Breast epithelium (tissue), 4 donors: ENCODE data around the gene MRFAP1L1. TPM values are rescaled to one million over a fixed set of nuclear protein-coding genes. Genes with fewer than 3 reads are reported as not detected.
A peak's percentile ranks its signal among the peaks of the same experiment; 100 is the strongest.

ENCODE experiments used
- DNase-seq, 2 donors: peaks; one replicate each; pipeline ENCODE4 v3.0.0-alpha.2; 2019; ENCODE audit warnings: low spot score in 2 of 2
- H3K27ac ChIP-seq, 2 donors: fragments of 200-600 bp; sonication (generic) in 1 of 2; one replicate each; pipeline ENCODE4 v1.5.1; 2016 to 2019; ENCODE audit warnings: mild to moderate bottlenecking in 1 of 2
- H3K27me3 ChIP-seq, 2 donors: fragments of 200-600 bp; sonication (generic) in 1 of 2; one replicate each; pipeline versions ENCODE4 v1.5.1 to v1.6.0; 2017 to 2019; ENCODE audit warnings: control low read depth in 1 of 2, mild to moderate bottlenecking in 1 of 2
- H3K36me3 ChIP-seq: fragments of 200-600 bp; one replicate; pipeline ENCODE4 v1.5.1; 2019
- H3K4me1 ChIP-seq, 2 donors: fragments of 200-600 bp; sonication (generic); one replicate each; pipeline ENCODE4 v1.5.1; 2016 to 2019; ENCODE audit warnings: control low read depth in 1 of 2
- H3K4me3 ChIP-seq, 3 donors: fragments of 200-600 bp; sonication (generic); 1 replicate in 2 of 3; 2 replicates in 1 of 3; pipeline ENCODE4 v1.5.1; 2016 to 2019; ENCODE audit warnings: mild to moderate bottlenecking in 3 of 3, moderate library complexity in 2 of 3
- H3K9me3 ChIP-seq, 2 donors: fragments of 200-600 bp; sonication (generic) in 1 of 2; one replicate each; pipeline ENCODE4 v1.5.1; 2016 to 2019; ENCODE audit warnings: control low read depth in 1 of 2
- CTCF ChIP-seq, 3 donors: fragments of 450-650 bp; IDR thresholded peaks; one replicate each; pipeline ENCODE4 v1.5.1; 2016 to 2017; ENCODE audit warnings: antibody characterized with exemption in 3 of 3, mild to moderate bottlenecking in 3 of 3, moderate library complexity in 3 of 3
- POLR2A ChIP-seq: fragments of 450-650 bp; IDR thresholded peaks from one replicate; pipeline ENCODE4 v1.6.1; 2016; ENCODE audit warnings: antibody characterized with exemption, mild to moderate bottlenecking, moderate library complexity
- POLR2AphosphoS5 ChIP-seq, 3 donors: sonication (generic); formaldehyde crosslinking; IDR thresholded peaks; one replicate each; pipeline ENCODE4 v1.6.1; 2017; ENCODE audit warnings: antibody characterized with exemption in 3 of 3
- intact Hi-C: fragments of 100-400 bp; cut with DNase I; formaldehyde crosslinking; loops from one replicate; pipeline ENCODE4 v1.15.1; 2023; ENCODE audit warnings: low total_unique reads
- total RNA-seq, 3 donors: library from RNA; depleted of rRNA; stranded (reverse); fragments of >200 nt; gene quantifications; one replicate each; pipeline ENCODE4 v1.1.0, GENCODE V29; 2016

The MRFAP1L1 gene
- total RNA-seq, 3 donors from 2014 or later: 48.0 to 78.0 (median 70.1) TPM

- DNase-seq: no peak
- no peaks in the 10 kb centered on the region for H3K27me3 ChIP-seq
- no peaks in the 10 kb centered on the region for H3K4me1 ChIP-seq
- no peaks in the 10 kb centered on the region for H3K36me3 ChIP-seq
- no peak overlapping the region for H3K27ac ChIP-seq
- no peaks in the 10 kb centered on the region for H3K9me3 ChIP-seq
- intact Hi-C loops: no loop called here
- no peak overlapping the region for H3K4me3 ChIP-seq
- no peak for TF ChIP-seq POLR2AphosphoS5 (IDR thresholded peaks at IDR 0.05)
- no peak for TF ChIP-seq CTCF (IDR thresholded peaks at IDR 0.05)
- no peak for TF ChIP-seq POLR2A
Measured at GRCh38 chr4:6682862-6683590, 26.6 kb downstream of the MRFAP1L1 start.

GRCh38 chr4:6681191-6681590 lies 28.5 kb downstream of the MRFAP1L1 start:
- intact Hi-C loops: no loop called here
- H3K36me3 ChIP-seq: no peaks in the 10 kb centered on the region
- no peak for DNase-seq
- peaks cover 0 to 10% of the 10 kb centered on the region in 2 donors for H3K4me1 ChIP-seq
- H3K27me3 ChIP-seq: no peaks in the 10 kb centered on the region
- H3K4me3 ChIP-seq: no peak overlapping the region
- TF ChIP-seq POLR2A (no peak), POLR2AphosphoS5 (IDR thresholded peaks at IDR 0.05) (no peak), CTCF (IDR thresholded peaks at IDR 0.05) (no peak)
- no peak overlapping the region for H3K27ac ChIP-seq
- no peaks in the 10 kb centered on the region for H3K9me3 ChIP-seq

- intact Hi-C loops: no loop called here
Measured at GRCh38 chr4:6680372-6681034, 29.2 kb downstream of the MRFAP1L1 start.

GRCh38 chr4:6676722-6677558 lies 32.7 kb downstream of the MRFAP1L1 start:
- H3K4me3 ChIP-seq: peak overlapping the region in 1 of 3 donors; percentile 3

More at GRCh38 chr4:6680372-6681034, 29.2 kb downstream of the MRFAP1L1 start:
- no peaks in the 10 kb centered on the region for H3K9me3 ChIP-seq
- TF ChIP-seq POLR2AphosphoS5 (IDR thresholded peaks at IDR 0.05) (no peak), POLR2A (no peak), CTCF (IDR thresholded peaks at IDR 0.05) (no peak)
- H3K4me1 ChIP-seq: peaks cover 3 to 16% of the 10 kb centered on the region in 2 donors
- DNase-seq: no peak
- H3K4me3 ChIP-seq: no peak overlapping the region
- no peak overlapping the region for H3K27ac ChIP-seq
- H3K27me3 ChIP-seq: no peaks in the 10 kb centered on the region
- no peaks in the 10 kb centered on the region for H3K36me3 ChIP-seq

More at GRCh38 chr4:6676722-6677558, 32.7 kb downstream of the MRFAP1L1 start:
- H3K9me3 ChIP-seq: no peaks in the 10 kb centered on the region
- H3K27ac ChIP-seq: no peak overlapping the region
- peaks cover 7 to 24% of the 10 kb centered on the region in 2 donors for H3K4me1 ChIP-seq
- no peaks in the 10 kb centered on the region for H3K27me3 ChIP-seq
- intact Hi-C loops: no loop called here
- no peak for TF ChIP-seq POLR2A
- TF ChIP-seq POLR2AphosphoS5 (IDR thresholded peaks at IDR 0.05): no peak
- TF ChIP-seq CTCF (IDR thresholded peaks at IDR 0.05): no peak
- no peaks in the 10 kb centered on the region for H3K36me3 ChIP-seq
- no peak for DNase-seq
